Hepatocyte (in vitro differentiated cells): ENCODE measurements around the gene INPP4B.

Source experiments
- EZH2 ChIP-seq: fragments of 200-600 bp; sonication (generic); IDR thresholded peaks from 2 replicates; pipeline ENCODE4 v1.6.1; 2016; ENCODE audit warnings: antibody characterized with exemption, mild to moderate bottlenecking, borderline replicate concordance
- TF ChIP-seq, protein P1 (sequence below): fragments of 200-600 bp; sonication (generic); IDR thresholded peaks from 2 replicates; pipeline ENCODE4 v1.5.1; 2016; ENCODE audit warnings: antibody characterized with exemption, mild to moderate bottlenecking; ENCODE audit not compliant: poor library complexity

GRCh38 chr4:142874684-142875083, 28.6 kb upstream of the INPP4B start:
- TF ChIP-seq, protein P1, sequence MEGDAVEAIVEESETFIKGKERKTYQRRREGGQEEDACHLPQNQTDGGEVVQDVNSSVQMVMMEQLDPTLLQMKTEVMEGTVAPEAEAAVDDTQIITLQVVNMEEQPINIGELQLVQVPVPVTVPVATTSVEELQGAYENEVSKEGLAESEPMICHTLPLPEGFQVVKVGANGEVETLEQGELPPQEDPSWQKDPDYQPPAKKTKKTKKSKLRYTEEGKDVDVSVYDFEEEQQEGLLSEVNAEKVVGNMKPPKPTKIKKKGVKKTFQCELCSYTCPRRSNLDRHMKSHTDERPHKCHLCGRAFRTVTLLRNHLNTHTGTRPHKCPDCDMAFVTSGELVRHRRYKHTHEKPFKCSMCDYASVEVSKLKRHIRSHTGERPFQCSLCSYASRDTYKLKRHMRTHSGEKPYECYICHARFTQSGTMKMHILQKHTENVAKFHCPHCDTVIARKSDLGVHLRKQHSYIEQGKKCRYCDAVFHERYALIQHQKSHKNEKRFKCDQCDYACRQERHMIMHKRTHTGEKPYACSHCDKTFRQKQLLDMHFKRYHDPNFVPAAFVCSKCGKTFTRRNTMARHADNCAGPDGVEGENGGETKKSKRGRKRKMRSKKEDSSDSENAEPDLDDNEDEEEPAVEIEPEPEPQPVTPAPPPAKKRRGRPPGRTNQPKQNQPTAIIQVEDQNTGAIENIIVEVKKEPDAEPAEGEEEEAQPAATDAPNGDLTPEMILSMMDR, result no peak
- no peak for TF ChIP-seq EZH2
